SK-N-SH (cell line): ENCODE data around the gene MRAP2.

Source experiments
- EP300 ChIP-seq, 2 experiments: IDR thresholded peaks; 2 replicates each; pipeline versions ENCODE4 v1.4.0 to v1.6.1; 2012; ENCODE audit warnings: borderline replicate concordance in 1 of 2, low read depth in 1 of 2, low read length in 1 of 2
- TF ChIP-seq, protein P1 (sequence below): IDR thresholded peaks from 2 replicates; pipeline ENCODE4 v1.4.0; 2012; ENCODE audit warnings: low read depth

DNA sequence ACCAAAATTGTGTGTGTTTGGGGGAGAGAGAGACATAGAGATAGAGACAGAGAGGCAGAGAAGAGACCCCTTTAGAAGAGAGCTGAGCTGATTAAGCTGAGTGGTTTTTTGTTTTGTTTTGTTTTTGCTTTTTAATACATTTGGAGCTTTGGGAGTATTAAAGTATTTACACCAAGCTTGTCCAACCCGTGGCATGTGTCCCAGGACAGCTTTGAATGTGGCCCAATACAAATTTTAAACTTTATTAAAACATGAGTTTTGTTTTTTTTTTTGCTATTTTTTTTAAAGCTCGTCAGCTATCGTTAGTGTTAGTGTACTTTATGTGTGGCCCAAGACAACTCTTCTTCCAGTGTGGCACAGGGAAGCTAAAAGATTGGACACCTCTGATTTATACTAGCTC lies 56.0 kb downstream of the MRAP2 start:
- TF ChIP-seq, protein P1, sequence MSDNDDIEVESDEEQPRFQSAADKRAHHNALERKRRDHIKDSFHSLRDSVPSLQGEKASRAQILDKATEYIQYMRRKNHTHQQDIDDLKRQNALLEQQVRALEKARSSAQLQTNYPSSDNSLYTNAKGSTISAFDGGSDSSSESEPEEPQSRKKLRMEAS = no peak
- TF ChIP-seq EP300 (IDR thresholded peaks at IDR 0.05; ENCODE audit: borderline replicate concordance in 1 of 2, low read depth in 1 of 2, low read length in 1 of 2) = no peak
